Erythroblast (primary cell): Measurements from ENCODE around the gene SLC22A4.

Source experiments
- GATA1 ChIP-seq: IDR thresholded peaks from 2 replicates; pipeline ENCODE4 v1.6.1; 2011; ENCODE audit warnings: low read depth, mild to moderate bottlenecking, control low read depth, low read length, moderate library complexity
- POLR2A ChIP-seq: IDR thresholded peaks from 2 replicates; pipeline ENCODE4 v1.6.1; 2011; ENCODE audit warnings: mild to moderate bottlenecking, low read length

DNA sequence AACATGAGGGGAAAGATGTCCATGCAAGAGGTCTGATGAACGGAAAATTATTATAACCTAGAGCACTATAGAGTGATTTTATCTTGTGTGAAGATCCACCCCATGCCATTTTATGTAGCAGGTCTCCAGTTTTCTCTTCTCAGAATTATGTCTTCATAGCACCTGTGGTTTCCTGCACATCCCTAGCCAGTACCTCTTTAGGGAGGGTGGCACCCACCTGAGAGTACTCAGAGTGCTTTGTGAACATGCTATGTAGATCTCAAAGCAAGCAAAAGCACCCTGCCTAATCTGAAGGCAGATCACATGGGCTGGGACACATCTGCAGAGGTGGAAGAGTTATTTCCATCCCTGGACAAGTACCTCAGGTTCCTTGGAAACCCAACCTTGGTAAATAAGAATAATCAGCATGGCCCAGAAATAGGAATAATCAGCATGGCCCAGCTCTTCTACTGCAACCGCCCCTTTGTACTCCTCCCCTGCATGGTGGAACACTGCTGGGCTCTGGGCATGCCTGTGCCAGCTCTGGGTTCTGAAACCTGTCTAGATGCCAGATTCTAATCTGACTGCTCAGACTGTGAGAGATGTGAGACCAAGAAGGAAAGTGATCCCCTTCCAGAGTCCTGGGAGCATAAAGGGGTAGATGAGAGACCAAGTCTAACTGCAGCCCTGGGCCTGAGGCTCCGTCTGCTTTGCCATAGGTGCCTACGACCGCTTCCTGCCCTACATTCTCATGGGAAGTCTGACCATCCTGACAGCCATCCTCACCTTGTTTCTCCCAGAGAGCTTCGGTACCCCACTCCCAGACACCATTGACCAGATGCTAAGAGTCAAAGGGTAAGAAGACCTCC lies 99.0 kb downstream of the SLC22A4 start:
- TF ChIP-seq POLR2A (no peak), GATA1 (no peak)
